ENCODE results near the gene FBXL4. TPM values are rescaled to one million over a fixed set of nuclear protein-coding genes. Genes with fewer than 3 reads are reported as not detected.

Gene FBXL4
- total and polyA plus RNA-seq, 7 donors, result 3.4 to 15.5 (median 11.5) TPM

- WGBS, 3 donors, result 44 to 59% (median 50%) methylated on average over 2 of the region's 2 CpGs
- DNase-seq (no peak), ATAC-seq (no peak)
- Histone ChIP-seq H3K9me3 (no peaks in the 10 kb centered on the region), H3K4me3 (no peak overlapping the region), H3K4me1 (no peaks in the 10 kb centered on the region), H3K36me3 (ENCODE audit: insufficient read depth in 1 of 2, low read depth in 1 of 2) (peaks cover 0 to 21% of the 10 kb centered on the region in 2 donors), H3K27ac (no peak overlapping the region), H3K27me3 (ENCODE audit: insufficient read depth in 3 of 3, low read length in 2 of 3) (no peaks in the 10 kb centered on the region)
- intact Hi-C loops (cut with DNase I), result no loop called here
- TF ChIP-seq, protein P1, sequence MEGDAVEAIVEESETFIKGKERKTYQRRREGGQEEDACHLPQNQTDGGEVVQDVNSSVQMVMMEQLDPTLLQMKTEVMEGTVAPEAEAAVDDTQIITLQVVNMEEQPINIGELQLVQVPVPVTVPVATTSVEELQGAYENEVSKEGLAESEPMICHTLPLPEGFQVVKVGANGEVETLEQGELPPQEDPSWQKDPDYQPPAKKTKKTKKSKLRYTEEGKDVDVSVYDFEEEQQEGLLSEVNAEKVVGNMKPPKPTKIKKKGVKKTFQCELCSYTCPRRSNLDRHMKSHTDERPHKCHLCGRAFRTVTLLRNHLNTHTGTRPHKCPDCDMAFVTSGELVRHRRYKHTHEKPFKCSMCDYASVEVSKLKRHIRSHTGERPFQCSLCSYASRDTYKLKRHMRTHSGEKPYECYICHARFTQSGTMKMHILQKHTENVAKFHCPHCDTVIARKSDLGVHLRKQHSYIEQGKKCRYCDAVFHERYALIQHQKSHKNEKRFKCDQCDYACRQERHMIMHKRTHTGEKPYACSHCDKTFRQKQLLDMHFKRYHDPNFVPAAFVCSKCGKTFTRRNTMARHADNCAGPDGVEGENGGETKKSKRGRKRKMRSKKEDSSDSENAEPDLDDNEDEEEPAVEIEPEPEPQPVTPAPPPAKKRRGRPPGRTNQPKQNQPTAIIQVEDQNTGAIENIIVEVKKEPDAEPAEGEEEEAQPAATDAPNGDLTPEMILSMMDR (IDR thresholded peaks at IDR 0.05), result no peak
Measured at GRCh38 chr6:98875375-98875774, 72.4 kb downstream of the FBXL4 start.

GRCh38 chr6:98871821-98872220 lies 75.9 kb downstream of the FBXL4 start:
- DNase-seq, result no peak
- Histone ChIP-seq H3K9me3 (no peaks in the 10 kb centered on the region), H3K4me3 (no peak overlapping the region), H3K36me3 (ENCODE audit: insufficient read depth in 1 of 2, low read depth in 1 of 2) (peaks cover 0 to 14% of the 10 kb centered on the region in 2 donors), H3K27ac (no peak overlapping the region), H3K27me3 (ENCODE audit: insufficient read depth in 3 of 3, low read length in 2 of 3) (no peaks in the 10 kb centered on the region), H3K4me1 (no peaks in the 10 kb centered on the region)
- TF ChIP-seq, protein P1 (IDR thresholded peaks at IDR 0.05), result no peak
- ATAC-seq, result no peak
- WGBS, 3 donors, result 77 to 81% (median 79%) methylated on average over 3 of the region's 3 CpGs
- intact Hi-C loops (cut with DNase I), result loop anchor here in 1 of 2 donors (5.0 kb wide), 1 partner anchor 485 kb away; no protein-coding TSS in a partner anchor

DNA sequence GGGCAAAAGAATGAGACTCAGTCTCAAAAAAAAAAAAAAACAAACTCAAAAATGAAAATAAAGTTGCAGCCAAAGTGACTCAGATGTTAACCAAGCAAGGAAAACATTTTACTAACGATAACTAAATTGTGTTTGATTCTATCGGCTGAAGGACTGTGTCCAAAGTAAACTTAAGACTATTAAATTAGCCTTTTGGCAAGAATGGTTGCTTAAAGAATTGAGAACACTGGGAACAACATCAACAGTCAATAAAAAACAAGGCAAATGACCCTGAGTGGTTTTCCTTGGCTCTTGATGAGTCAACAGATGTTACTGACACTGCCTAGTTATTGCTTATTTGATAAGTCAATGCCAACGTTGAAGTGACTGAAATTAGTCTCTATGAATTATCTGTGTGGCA lies 76.7 kb downstream of the FBXL4 start:
- H3K4me3 ChIP-seq, result no peak overlapping the region
- no peaks in the 10 kb centered on the region for H3K9me3 ChIP-seq
- no peak for ATAC-seq
- H3K36me3 ChIP-seq (ENCODE audit: insufficient read depth in 1 of 2, low read depth in 1 of 2), result peaks cover 0 to 14% of the 10 kb centered on the region in 2 donors
- no peak for DNase-seq
- H3K27ac ChIP-seq, result no peak overlapping the region
- H3K27me3 ChIP-seq (ENCODE audit: insufficient read depth in 3 of 3, low read length in 2 of 3), result no peaks in the 10 kb centered on the region
- WGBS, 3 donors, result 29 to 60% (median 38%) methylated on average over 3 of the region's 3 CpGs
- TF ChIP-seq, protein P1 (IDR thresholded peaks at IDR 0.05), result no peak
- H3K4me1 ChIP-seq, result no peaks in the 10 kb centered on the region
- intact Hi-C loops (cut with DNase I), result loop anchor here in 1 of 2 donors (5.0 kb wide), 1 partner anchor 486 kb away; no protein-coding TSS in a partner anchor

- Histone ChIP-seq H3K27ac (no peak overlapping the region), H3K27me3 (ENCODE audit: insufficient read depth in 3 of 3, low read length in 2 of 3) (no peaks in the 10 kb centered on the region), H3K4me3 (no peak overlapping the region), H3K36me3 (ENCODE audit: insufficient read depth in 1 of 2, low read depth in 1 of 2) (peaks cover 0 to 5% of the 10 kb centered on the region in 2 donors), H3K4me1 (no peaks in the 10 kb centered on the region), H3K9me3 (no peaks in the 10 kb centered on the region)
- intact Hi-C loops (cut with DNase I), result no loop called here
- TF ChIP-seq, protein P1 (IDR thresholded peaks at IDR 0.05), result no peak
- DNase-seq (no peak), ATAC-seq (no peak)
- WGBS, 3 donors, result 94 to 99% (median 97%) methylated on average over 6 of the region's 6 CpGs
Measured at GRCh38 chr6:98864497-98864896, 83.2 kb downstream of the FBXL4 start.

All from psoas muscle (tissue), 8 donors.